Measurements from ENCODE around the gene GBA3. TPM values are rescaled to one million over a fixed set of nuclear protein-coding genes. Genes with fewer than 3 reads are reported as not detected.

The GBA3 gene
- total RNA-seq, 4 donors from 2014 or later = 2.8 to 66.1 (median 24.7) TPM

DNA sequence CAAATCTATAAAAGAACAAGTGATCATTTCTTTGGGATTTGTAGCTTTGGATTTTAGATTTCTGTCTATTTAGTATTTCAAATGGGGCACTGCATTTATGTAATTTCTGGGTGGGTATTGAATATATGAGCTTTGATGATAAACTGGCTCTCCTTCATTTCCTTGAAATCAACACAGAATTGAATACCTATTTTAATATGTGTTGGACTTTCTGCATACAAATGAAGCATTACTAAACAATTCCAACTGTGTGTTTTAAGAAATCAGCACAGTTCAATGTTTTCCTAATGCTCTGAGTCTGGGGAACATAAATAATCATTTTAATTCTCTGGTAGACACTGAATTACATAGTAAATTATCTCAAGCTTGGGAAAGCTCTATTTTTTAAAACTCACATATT lies 42.0 kb upstream of the GBA3 start:
- H3K4me3 ChIP-seq = no peak overlapping the region
- H3K27ac ChIP-seq = no peak overlapping the region
- in situ Hi-C loops (cut with MboI; ENCODE audit: low pct_ligation_motif_present in 1 of 4, low pct_unique_long_range_greater_than_20kb in 1 of 4, low sequenced_read_pairs in 3 of 4) = no loop called here
- no peak for DNase-seq
- H3K4me1 ChIP-seq = no peaks in the 10 kb centered on the region
- TF ChIP-seq, protein P1, sequence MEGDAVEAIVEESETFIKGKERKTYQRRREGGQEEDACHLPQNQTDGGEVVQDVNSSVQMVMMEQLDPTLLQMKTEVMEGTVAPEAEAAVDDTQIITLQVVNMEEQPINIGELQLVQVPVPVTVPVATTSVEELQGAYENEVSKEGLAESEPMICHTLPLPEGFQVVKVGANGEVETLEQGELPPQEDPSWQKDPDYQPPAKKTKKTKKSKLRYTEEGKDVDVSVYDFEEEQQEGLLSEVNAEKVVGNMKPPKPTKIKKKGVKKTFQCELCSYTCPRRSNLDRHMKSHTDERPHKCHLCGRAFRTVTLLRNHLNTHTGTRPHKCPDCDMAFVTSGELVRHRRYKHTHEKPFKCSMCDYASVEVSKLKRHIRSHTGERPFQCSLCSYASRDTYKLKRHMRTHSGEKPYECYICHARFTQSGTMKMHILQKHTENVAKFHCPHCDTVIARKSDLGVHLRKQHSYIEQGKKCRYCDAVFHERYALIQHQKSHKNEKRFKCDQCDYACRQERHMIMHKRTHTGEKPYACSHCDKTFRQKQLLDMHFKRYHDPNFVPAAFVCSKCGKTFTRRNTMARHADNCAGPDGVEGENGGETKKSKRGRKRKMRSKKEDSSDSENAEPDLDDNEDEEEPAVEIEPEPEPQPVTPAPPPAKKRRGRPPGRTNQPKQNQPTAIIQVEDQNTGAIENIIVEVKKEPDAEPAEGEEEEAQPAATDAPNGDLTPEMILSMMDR (IDR thresholded peaks at IDR 0.05) = no peak
- TF ChIP-seq POLR2AphosphoS5 (IDR thresholded peaks at IDR 0.05) = no peak
- TF ChIP-seq POLR2A (IDR thresholded peaks at IDR 0.05) = no peak
- no peak for TF ChIP-seq EP300 (IDR thresholded peaks at IDR 0.05; ENCODE audit: low read depth)
- no peaks in the 10 kb centered on the region for H3K9me3 ChIP-seq
- no peaks in the 10 kb centered on the region for H3K36me3 ChIP-seq
- no peaks in the 10 kb centered on the region for H3K27me3 ChIP-seq
- intact Hi-C loops (cut with DNase I; ENCODE audit: low total_unique reads) = no loop called here

DNA sequence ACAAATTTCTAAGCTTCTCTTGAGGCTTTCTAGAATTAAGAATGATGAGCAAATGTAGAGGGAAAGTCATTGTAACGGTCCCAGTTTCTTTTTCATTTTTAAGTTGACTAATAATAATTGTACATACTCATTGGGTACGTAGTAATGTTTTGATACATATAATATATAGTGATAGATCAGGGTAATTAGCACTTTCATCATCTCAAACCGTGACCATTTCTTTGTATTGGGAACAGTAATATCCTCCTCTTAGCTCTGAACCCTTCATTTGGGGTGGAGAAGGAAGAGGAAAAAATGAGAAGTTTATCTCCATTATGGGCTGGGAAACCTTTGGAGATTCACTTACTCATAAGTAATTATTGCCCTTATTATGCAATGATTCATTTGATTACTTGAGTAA lies 39.0 kb upstream of the GBA3 start:
- DNase-seq = no peak
- no peaks in the 10 kb centered on the region for H3K27me3 ChIP-seq
- H3K4me3 ChIP-seq = no peak overlapping the region
- H3K4me1 ChIP-seq = no peaks in the 10 kb centered on the region
- in situ Hi-C loops (cut with MboI; ENCODE audit: low pct_ligation_motif_present in 1 of 4, low pct_unique_long_range_greater_than_20kb in 1 of 4, low sequenced_read_pairs in 3 of 4) = no loop called here
- no peaks in the 10 kb centered on the region for H3K36me3 ChIP-seq
- TF ChIP-seq POLR2A (IDR thresholded peaks at IDR 0.05) (no peak), POLR2AphosphoS5 (IDR thresholded peaks at IDR 0.05) (no peak), EP300 (IDR thresholded peaks at IDR 0.05; ENCODE audit: low read depth) (no peak)
- TF ChIP-seq, protein P1 (IDR thresholded peaks at IDR 0.05) = no peak
- intact Hi-C loops (cut with DNase I; ENCODE audit: low total_unique reads) = no loop called here
- no peaks in the 10 kb centered on the region for H3K9me3 ChIP-seq
- WGBS, 2 donors (ENCODE audit: low coverage in 1 of 2) = 74 to 86% methylated on average over 3 of the region's 3 CpGs
- H3K27ac ChIP-seq = no peak overlapping the region

DNA sequence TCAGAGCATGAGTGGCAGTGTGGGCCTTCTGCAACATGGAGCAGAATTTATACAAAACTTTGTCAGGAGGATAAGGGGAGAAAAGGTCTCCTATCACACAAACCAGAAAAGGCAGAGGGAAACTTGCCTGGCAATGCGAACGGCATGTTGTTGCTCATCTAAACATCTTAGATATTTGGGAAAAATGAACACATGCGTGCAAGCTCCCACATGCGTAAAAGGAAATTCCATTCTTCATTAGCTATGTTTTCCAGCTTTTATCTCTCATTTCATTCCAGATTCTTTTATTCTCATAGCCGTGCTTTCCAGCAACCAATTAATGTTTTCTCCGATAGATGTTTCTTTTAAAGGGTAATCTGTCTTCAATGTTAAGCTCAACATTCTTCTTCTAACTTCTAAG lies 31.3 kb upstream of the GBA3 start:
- TF ChIP-seq, protein P1 (IDR thresholded peaks at IDR 0.05) = no peak
- TF ChIP-seq POLR2A (IDR thresholded peaks at IDR 0.05) (no peak), EP300 (IDR thresholded peaks at IDR 0.05; ENCODE audit: low read depth) (no peak), POLR2AphosphoS5 (IDR thresholded peaks at IDR 0.05) (no peak)
- H3K4me1 ChIP-seq = no peaks in the 10 kb centered on the region
- 78 to 91% methylated on average over 6 of the region's 6 CpGs for WGBS, 2 donors (ENCODE audit: low coverage in 1 of 2)
- H3K36me3 ChIP-seq = no peaks in the 10 kb centered on the region
- in situ Hi-C loops (cut with MboI; ENCODE audit: low pct_ligation_motif_present in 1 of 4, low pct_unique_long_range_greater_than_20kb in 1 of 4, low sequenced_read_pairs in 3 of 4) = no loop called here
- no peak overlapping the region for H3K4me3 ChIP-seq
- DNase-seq = no peak
- intact Hi-C loops (cut with DNase I; ENCODE audit: low total_unique reads) = no loop called here
- no peak overlapping the region for H3K27ac ChIP-seq
- no peaks in the 10 kb centered on the region for H3K27me3 ChIP-seq
- H3K9me3 ChIP-seq = no peaks in the 10 kb centered on the region

DNA sequence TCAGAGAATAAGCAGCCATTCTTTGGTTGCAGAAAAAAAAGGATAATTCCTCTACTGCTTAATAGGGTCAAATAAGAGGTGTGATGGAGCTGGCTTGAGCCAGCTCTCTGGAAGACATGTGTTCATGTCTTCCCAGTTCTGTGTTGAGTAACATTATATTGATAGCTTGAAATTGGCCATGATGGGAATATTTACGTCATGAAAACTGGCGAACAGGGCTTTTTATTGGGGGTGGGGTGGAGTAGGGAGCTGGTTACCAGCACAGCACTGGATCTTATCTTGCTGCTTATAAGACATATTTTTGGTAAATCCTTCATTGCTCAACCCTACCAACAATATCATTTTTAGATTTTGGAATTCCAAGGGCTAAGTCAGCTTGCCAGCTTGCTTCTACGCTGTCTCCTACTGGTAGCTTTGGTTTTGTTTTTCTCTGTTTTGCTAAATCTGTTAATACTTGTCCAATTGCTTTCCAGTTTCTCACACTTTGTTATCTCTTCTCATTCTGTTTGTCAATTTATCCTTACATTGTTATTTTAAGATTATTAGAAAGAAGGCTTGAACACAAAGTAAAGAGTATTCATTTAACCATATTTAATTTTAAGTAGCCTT lies 25.3 kb upstream of the GBA3 start:
- Histone ChIP-seq H3K27ac (no peak overlapping the region), H3K27me3 (no peaks in the 10 kb centered on the region), H3K36me3 (no peaks in the 10 kb centered on the region), H3K4me3 (no peak overlapping the region), H3K4me1 (peaks cover 0 to 8% (median 3%) of the 10 kb centered on the region in 4 donors), H3K9me3 (no peaks in the 10 kb centered on the region)
- in situ Hi-C loops (cut with MboI; ENCODE audit: low pct_ligation_motif_present in 1 of 4, low pct_unique_long_range_greater_than_20kb in 1 of 4, low sequenced_read_pairs in 3 of 4) (no loop called here), intact Hi-C loops (cut with DNase I; ENCODE audit: low total_unique reads) (no loop called here)
- WGBS, 2 donors (ENCODE audit: low coverage in 1 of 2) = 33 to 86% methylated on average over 1 to 3 of the region's 3 CpGs
- no peak for DNase-seq
- TF ChIP-seq, protein P1 (IDR thresholded peaks at IDR 0.05) = no peak
- TF ChIP-seq EP300 (IDR thresholded peaks at IDR 0.05; ENCODE audit: low read depth) (no peak), POLR2A (IDR thresholded peaks at IDR 0.05) (no peak), POLR2AphosphoS5 (IDR thresholded peaks at IDR 0.05) (no peak)

Data from transverse colon (tissue), 4 donors.